Endothelial cell of umbilical vein (primary cell): ENCODE measurements around the gene PTPRQ. TPM values are rescaled to one million over a fixed set of nuclear protein-coding genes. Genes with fewer than 3 reads are reported as not detected.

ENCODE experiments used
- BruUV-seq: library from RNA; stranded (reverse); fragments of 400-500 nt; replicated peaks from 2 replicates; lab custom pipeline; 2021; lab: Mats Ljungman, UMichigan
- CTCF ChIA-PET: fragments of 300-600, 350-600 bp; sonication (Branson Sonifier 250); formaldehyde crosslinking; loops from one replicate; lab custom pipeline; 2021; ENCODE audit warnings: antibody characterized with exemption, inconsistent platforms; lab: Charles Lee
- POLR2A ChIA-PET: fragments of 300-600, 350-600 bp; sonication (Branson Sonifier 250); formaldehyde crosslinking; loops from one replicate; lab custom pipeline; 2021; ENCODE audit warnings: antibody characterized with exemption, inconsistent platforms; lab: Charles Lee
- DNase-seq: peaks from one replicate; pipeline ENCODE4 v3.0.0-alpha.2; 2011; ENCODE audit warnings: low read depth, low spot score
- FAIRE-seq: peaks from 2 replicates; lab custom pipeline; 2011; peaks lifted over from hg19 to GRCh38; lab: Jason Lieb, UNC
- H2AFZ ChIP-seq: 2 replicates; pipeline ENCODE4 v1.6.0; 2012; ENCODE audit warnings: low read depth, low read length, control low read depth, inconsistent platforms
- H3K27ac ChIP-seq: 2 replicates; pipeline ENCODE4 v1.5.1; 2011; ENCODE audit warnings: low read depth, mild to moderate bottlenecking, control low read depth, low read length, moderate library complexity; ENCODE audit not compliant: insufficient read depth
- H3K27me3 ChIP-seq, 2 experiments: 2 replicates each; pipeline versions ENCODE4 v1.6.0 to v1.6.1; 2011; ENCODE audit warnings: low read length in 2 of 2, mixed read lengths in 1 of 2; ENCODE audit not compliant: control insufficient read depth in 2 of 2, insufficient read depth in 2 of 2
- H3K36me3 ChIP-seq, 2 experiments: 2 replicates in 1 of 2; 3 replicates in 1 of 2; pipeline ENCODE4 v1.5.1; 2011; ENCODE audit warnings: low read length in 2 of 2, mild to moderate bottlenecking in 1 of 2, moderate library complexity in 1 of 2; ENCODE audit not compliant: control insufficient read depth in 2 of 2, insufficient read depth in 2 of 2; ENCODE audit errors: extremely low read depth in 1 of 2
- H3K4me1 ChIP-seq: 3 replicates; pipeline ENCODE4 v1.5.1; 2011; ENCODE audit warnings: mild to moderate bottlenecking, low read length; ENCODE audit not compliant: control insufficient read depth, insufficient read depth; ENCODE audit errors: extremely low read depth
- H3K4me2 ChIP-seq: 2 replicates; pipeline ENCODE4 v1.6.1; 2011; ENCODE audit warnings: low read length, control low read depth, mixed read lengths; ENCODE audit not compliant: insufficient read depth
- H3K4me3 ChIP-seq, 3 experiments: fragments of 200-600 bp in 1 of 3; sonication (generic), shearing (Covaris generic) in 1 of 3; replicated peaks in 1 of 3; 2 replicates each; pipeline ENCODE4 v1.5.1; 2011 to 2016; ENCODE audit warnings: control low read depth in 3 of 3, low read length in 3 of 3, mild to moderate bottlenecking in 2 of 3, inconsistent platforms in 1 of 3, low read depth in 1 of 3, moderate library complexity in 1 of 3; ENCODE audit not compliant: insufficient read depth in 1 of 3
- H3K79me2 ChIP-seq: 2 replicates; pipeline ENCODE4 v1.6.0; 2012; ENCODE audit warnings: low read length, inconsistent platforms; ENCODE audit not compliant: control insufficient read depth, insufficient read depth
- H3K9ac ChIP-seq: replicated peaks from 2 replicates; pipeline ENCODE3; 2011; ENCODE audit warnings: low read length, control low read depth; ENCODE audit not compliant: insufficient read depth; ENCODE audit errors: extremely low read depth
- H3K9me1 ChIP-seq: replicated peaks from 3 replicates; pipeline ENCODE4 v1.6.0; 2011; ENCODE audit warnings: mild to moderate bottlenecking, low read length; ENCODE audit not compliant: control insufficient read depth, insufficient read depth; ENCODE audit errors: extremely low read depth
- H3K9me3 ChIP-seq: replicated peaks from 2 replicates; pipeline ENCODE4 v1.5.1; 2012; ENCODE audit warnings: low read length, inconsistent platforms; ENCODE audit not compliant: control insufficient read depth, insufficient read depth
- H4K20me1 ChIP-seq: replicated peaks from 2 replicates; pipeline ENCODE3; 2011; ENCODE audit warnings: mild to moderate bottlenecking, low read length; ENCODE audit not compliant: control insufficient read depth, insufficient read depth; ENCODE audit errors: extremely low read depth
- CTCF ChIP-seq, 2 donors: IDR thresholded peaks; 1 replicate in 1 of 2; 2 replicates in 1 of 2; pipeline ENCODE4 v1.5.1; 2011; ENCODE audit warnings: low read length in 2 of 2, mild to moderate bottlenecking in 2 of 2, moderate library complexity in 2 of 2, control low read depth in 1 of 2, inconsistent platforms in 1 of 2, low read depth in 1 of 2; ENCODE audit not compliant: insufficient read depth in 1 of 2; ENCODE audit errors: extremely low read depth in 1 of 2
- EZH2 ChIP-seq: IDR thresholded peaks from 2 replicates; pipeline ENCODE4 v1.6.1; 2012; ENCODE audit warnings: borderline replicate concordance, low read depth, mild to moderate bottlenecking, moderate library complexity, low read length, inconsistent platforms; ENCODE audit not compliant: severe bottlenecking
- FOS ChIP-seq: IDR thresholded peaks from 2 replicates; pipeline ENCODE4 v1.6.1; 2011; ENCODE audit warnings: mild to moderate bottlenecking, low read length, moderate library complexity, borderline replicate concordance; ENCODE audit not compliant: insufficient read depth
- GATA2 ChIP-seq: IDR thresholded peaks from 2 replicates; pipeline ENCODE4 v1.7.0; 2011; ENCODE audit warnings: low read depth, mild to moderate bottlenecking, moderate library complexity, mixed read lengths, low read length; ENCODE audit not compliant: insufficient read length, insufficient read depth
- JUN ChIP-seq: IDR thresholded peaks from 2 replicates; pipeline ENCODE4 v1.6.1; 2011; ENCODE audit warnings: borderline replicate concordance, low read depth; ENCODE audit not compliant: insufficient read length, insufficient read depth
- MAX ChIP-seq: IDR thresholded peaks from 2 replicates; pipeline ENCODE4 v1.6.1; 2011; ENCODE audit not compliant: insufficient read depth, insufficient read length
- MYC ChIP-seq: IDR thresholded peaks from one replicate; pipeline ENCODE4 v1.6.1; 2011; ENCODE audit warnings: mild to moderate bottlenecking, low read depth, low read length
- POLR2A ChIP-seq: IDR thresholded peaks from 2 replicates; pipeline ENCODE4 v1.6.1; 2012; ENCODE audit warnings: low read depth, mild to moderate bottlenecking, control low read depth, low read length
- POLR2AphosphoS5 ChIP-seq: IDR thresholded peaks from 2 replicates; pipeline ENCODE4 v1.6.1; 2012; ENCODE audit warnings: low read depth, mild to moderate bottlenecking, control low read depth, low read length, moderate library complexity; ENCODE audit not compliant: insufficient read depth
- dilution Hi-C: fragments of 300-500 bp; cut with MboI; formaldehyde crosslinking; loops from one replicate; pipeline ENCODE4 v1.15.0; 2019; ENCODE audit warnings: low sequenced_read_pairs; ENCODE audit not compliant: extremely low pct_ligation_motif_present
- intact Hi-C: fragments of 100-400 bp; cut with micrococcal nuclease; formaldehyde crosslinking; loops from one replicate; pipeline ENCODE4 v1.10.0; 2022
- polyA plus RNA-seq, 4 experiments: library from polyadenylated mRNA; depleted of rRNA in 3 of 4; stranded (reverse) in 3 of 4; unstranded in 1 of 4; fragments of >200 nt; gene quantifications; 2 replicates each; pipeline versions ENCODE4 v1.2.1 to v1.2.3, GENCODE V29; 2011 to 2012; ENCODE audit warnings: missing spikeins in 1 of 4
- total RNA-seq: library from RNA; stranded (reverse); gene quantifications from 2 replicates; pipeline ENCODE4 v1.2.3, GENCODE V29; 2021

Gene PTPRQ
- total and polyA plus RNA-seq, 2 donors (not counting 3 experiments of a cell fraction or from before 2014, with no cell fraction given), result not detected

- Histone ChIP-seq H3K4me2 (no peak overlapping the region), H3K27ac (no peak overlapping the region), H3K4me3 (no peak overlapping the region), H3K9ac (no peak overlapping the region), H3K9me1 (no peaks in the 10 kb centered on the region), H4K20me1 (no peaks in the 10 kb centered on the region), H3K27me3 (no peaks in the 10 kb centered on the region), H3K9me3 (no peaks in the 10 kb centered on the region), H3K36me3 (no peaks in the 10 kb centered on the region), H3K79me2 (no peaks in the 10 kb centered on the region), H3K4me1 (no peaks in the 10 kb centered on the region), H2AFZ (no peak overlapping the region)
- ChIA-PET CTCF (interaction anchor here (1.0 to 2.9 kb wide), 2 partner anchors 10 kb away, joined by 3 to 12 read pairs; no protein-coding TSS in a partner anchor), POLR2A (interaction anchor here (0.6 kb wide), 1 partner anchor 213 kb away, joined by 3 read pairs; no protein-coding TSS in a partner anchor)
- dilution Hi-C loops (no loop called here), intact Hi-C loops (no loop called here)
- TF ChIP-seq MYC (no peak), JUN (no peak), FOS (no peak), MAX (no peak), POLR2AphosphoS5 (no peak), GATA2 (no peak), EZH2 (no peak), CTCF (IDR thresholded peaks at IDR 0.05; ENCODE audit: extremely low read depth in 1 of 2, insufficient read depth in 1 of 2, low read depth in 1 of 2, low read length in 2 of 2) (no peak), POLR2A (no peak)
- no peak for FAIRE-seq
- BruUV-seq, result no TSS peak
- DNase-seq, result no peak
Measured at GRCh38 chr12:80589077-80589476, 145.0 kb downstream of the PTPRQ start.
